K562 (cell line): ENCODE results near the gene BMS1. TPM values are rescaled to one million over a fixed set of nuclear protein-coding genes. Genes with fewer than 3 reads are reported as not detected.
A peak's percentile ranks its signal among the peaks of the same experiment; 100 is the strongest.
"Not testable (repeated sequence)": the region's sequence is repeated elsewhere in the genome, so short reads cannot be mapped to it uniquely, and the experiment has no call there.

Experiments used
- ATAC-seq: fragments of 200-7000 bp; cut with Tn5 transposase; 3 replicates; pipeline ENCODE4 v1.9.1; 2020; ENCODE audit warnings: moderate library complexity
- BruUV-seq: library from RNA; stranded (reverse); fragments of 400-500 nt; replicated peaks from 2 replicates; lab custom pipeline; 2021; lab: Mats Ljungman, UMichigan
- CTCF ChIA-PET: fragments of 300-600 bp; formaldehyde crosslinking; extraction: SDS; loops from one replicate; lab custom pipeline; 2021; ENCODE audit warnings: low intra/inter-chr PET ratio; lab: Yijun Ruan, JAX
- POLR2A ChIA-PET: fragments of 300-600, 350-650 bp; sonication (Branson Sonifier 250); formaldehyde crosslinking; extraction: SDS; loops from one replicate; lab custom pipeline; 2021; ENCODE audit warnings: antibody characterized with exemption, inconsistent platforms; lab: Yijun Ruan, JAX
- DNase-seq, 4 experiments: peaks; one replicate each; pipeline versions ENCODE4 v3.0.0 to v3.0.0-alpha.2; 2011 to 2018; ENCODE audit warnings: low spot score in 3 of 4, mixed read lengths in 3 of 4; ENCODE audit errors: extremely low read depth in 1 of 4
- FAIRE-seq: peaks from 2 replicates; lab custom pipeline; 2011; peaks lifted over from hg19 to GRCh38; lab: Jason Lieb, UNC
- H2AFZ ChIP-seq: 2 replicates; pipeline ENCODE4 v1.6.0; 2011; ENCODE audit warnings: low read depth, low read length, control low read depth, inconsistent platforms
- H3K27ac ChIP-seq: fragments of 200-600 bp; 3 replicates; pipeline ENCODE4 v1.8.0; 2011; ENCODE audit warnings: low read depth, mild to moderate bottlenecking, control low read depth, inconsistent platforms, low read length, moderate library complexity, mixed read lengths; ENCODE audit errors: extremely low read depth
- H3K27me3 ChIP-seq, 2 experiments: fragments of 300-600 bp in 1 of 2; 2 replicates in 1 of 2; 3 replicates in 1 of 2; pipeline versions ENCODE4 v1.6.0 to v1.8.0; 2011; ENCODE audit warnings: inconsistent platforms in 2 of 2, low read length in 2 of 2, mild to moderate bottlenecking in 1 of 2, mixed read lengths in 1 of 2, moderate library complexity in 1 of 2; ENCODE audit not compliant: control insufficient read depth in 2 of 2, insufficient read depth in 2 of 2
- H3K36me3 ChIP-seq: fragments of 300-600 bp; 3 replicates; pipeline ENCODE4 v1.8.0; 2011; ENCODE audit warnings: mild to moderate bottlenecking, low read length, inconsistent platforms; ENCODE audit not compliant: control insufficient read depth, insufficient read depth
- H3K4me1 ChIP-seq, 2 experiments: fragments of 200-600 bp in 1 of 2; replicated peaks in 1 of 2; 2 replicates in 1 of 2; 3 replicates in 1 of 2; pipeline versions ENCODE4 v1.5.1 to v1.8.0; 2011; ENCODE audit warnings: inconsistent platforms in 2 of 2, low read length in 2 of 2, mild to moderate bottlenecking in 1 of 2, mixed read lengths in 1 of 2, moderate library complexity in 1 of 2; ENCODE audit not compliant: control insufficient read depth in 2 of 2, insufficient read depth in 2 of 2
- H3K4me2 ChIP-seq: 2 replicates; pipeline ENCODE4 v1.6.1; 2011; ENCODE audit warnings: low read length, control low read depth, inconsistent platforms, mixed read lengths; ENCODE audit not compliant: insufficient read depth
- H3K4me3 ChIP-seq: fragments of 200-600 bp; sonication (generic), shearing (Covaris generic); 2 replicates; pipeline ENCODE4 v1.5.1; 2016; ENCODE audit warnings: control low read depth, inconsistent platforms
- H3K79me2 ChIP-seq: fragments of 200-600 bp; 3 replicates; pipeline ENCODE4 v1.8.0; 2011; ENCODE audit warnings: low read length, inconsistent platforms; ENCODE audit not compliant: control insufficient read depth, insufficient read depth
- H3K9ac ChIP-seq, 2 experiments: 2 replicates each; pipeline versions ENCODE4 v1.6.0 to v1.6.1; 2011; ENCODE audit warnings: low read depth in 2 of 2, low read length in 2 of 2, control low read depth in 1 of 2, inconsistent platforms in 1 of 2, mild to moderate bottlenecking in 1 of 2, mixed read lengths in 1 of 2; ENCODE audit not compliant: insufficient read depth in 1 of 2
- H3K9me1 ChIP-seq: one replicate; pipeline ENCODE4 v1.6.0; 2011; ENCODE audit warnings: inconsistent platforms, mild to moderate bottlenecking, low read length, moderate library complexity; ENCODE audit not compliant: control insufficient read depth, insufficient read depth
- H3K9me3 ChIP-seq: replicated peaks from 2 replicates; pipeline ENCODE4 v1.5.1; 2011; ENCODE audit warnings: low read depth, low read length, inconsistent platforms; ENCODE audit not compliant: control insufficient read depth, insufficient read depth
- H4K20me1 ChIP-seq: replicated peaks from 2 replicates; pipeline ENCODE4 v1.6.1; 2011; ENCODE audit warnings: low read length, inconsistent platforms, mixed read lengths; ENCODE audit not compliant: control insufficient read depth, insufficient read depth
- WGBS: fragments of 100-300 bp; shearing (Covaris generic); methylation state at CpG from one replicate; pipeline ENCODE4 v1.1.6; 2016; ENCODE audit warnings: low coverage, mixed read lengths; ENCODE audit not compliant: insufficient coverage; ENCODE audit errors: missing lambda C conversion rate; 5-methylcytosine and 5-hydroxymethylcytosine counted together
- in situ Hi-C: fragments of 300-500 bp; cut with MboI; formaldehyde crosslinking; loops from 4 replicates; pipeline ENCODE4 v1.15.0; 2018; ENCODE audit warnings: inconsistent platforms, mixed read lengths
- intact Hi-C: fragments of 100-400 bp; cut with micrococcal nuclease; formaldehyde crosslinking; loops from 2 replicates; pipeline ENCODE4 v1.14.2; 2022
- polyA plus RNA-seq, 8 experiments: library from polyadenylated mRNA; depleted of rRNA in 4 of 8; stranded (reverse) in 5 of 8; unstranded in 3 of 8; fragments of >200 nt; fragmentation: Nextera tagmentation in 2 of 8; fragmentation: Illumina TruSeq in 1 of 8; extraction: Ambion mirVana in 2 of 8; extraction: Trizol in 1 of 8; gene quantifications; 2 replicates each; pipeline versions ENCODE4 v1.2.1 to v1.2.3, GENCODE V29; 2011 to 2014; ENCODE audit warnings: inconsistent platforms in 1 of 8, missing spikeins in 1 of 8
- total RNA-seq, 7 experiments: library from RNA; depleted of rRNA in 6 of 7; stranded (reverse); fragments of >200 nt in 6 of 7; fragmentation: Illumina TruSeq in 2 of 7; extraction: Trizol in 2 of 7; gene quantifications; 2 replicates each; pipeline versions ENCODE4 v1.2.1 to v1.2.3, GENCODE V29; 2011 to 2021; ENCODE audit warnings: low replicate concordance in 1 of 7
- TF ChIP-seq, protein P1 (sequence below): sonication (generic); formaldehyde crosslinking; IDR thresholded peaks from 2 replicates; pipeline ENCODE4 v1.9.0; 2022; ENCODE audit warnings: mild to moderate bottlenecking, missing genetic modification reagents
- TF ChIP-seq, protein P2 (sequence below), 3 experiments: IDR thresholded peaks in 2 of 3; conservative IDR thresholded peaks in 1 of 3; 2 replicates each; pipeline ENCODE4 v1.5.1; 2011 to 2012; ENCODE audit warnings: low read length in 3 of 3, mild to moderate bottlenecking in 3 of 3, control low read depth in 2 of 3, improper control_type of control experiment in 1 of 3, inconsistent platforms in 1 of 3, low read depth in 1 of 3, mixed read lengths in 1 of 3, moderate library complexity in 1 of 3; ENCODE audit not compliant: insufficient read depth in 2 of 3

The BMS1 gene
- total and polyA plus RNA-seq, 9 of the 15 experiments (the other 6 are each of a cell fraction or from before 2014, with no cell fraction given) = 11.1 to 46.9 (median 32.7) TPM

DNA sequence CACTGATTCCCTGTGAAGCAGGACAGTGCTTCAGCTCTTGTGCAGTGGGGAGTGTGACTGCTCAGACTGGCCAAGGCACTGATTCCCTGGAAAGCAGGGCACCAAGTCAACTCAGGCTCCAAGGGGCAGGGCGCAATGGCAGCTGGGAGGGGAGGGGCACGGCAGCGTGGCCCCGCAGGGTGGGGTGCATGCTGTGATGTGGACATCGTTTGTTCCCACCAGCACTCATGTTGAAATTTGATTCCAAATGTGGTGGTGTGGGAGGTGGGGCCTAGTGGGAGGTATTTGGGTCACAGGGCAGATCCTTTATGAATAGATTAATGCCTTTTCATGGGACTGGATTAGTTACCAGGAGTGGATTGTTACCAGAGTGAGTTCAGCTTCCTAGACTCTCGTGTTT lies 44.2 kb downstream of the BMS1 start:
- BruUV-seq, H3K9me3 ChIP-seq, H3K4me2 ChIP-seq, in situ Hi-C loops, H3K9me1 ChIP-seq, H2AFZ ChIP-seq, H3K27ac ChIP-seq, H4K20me1 ChIP-seq, H3K27me3 ChIP-seq, POLR2A ChIA-PET, CTCF ChIA-PET, H3K4me3 ChIP-seq, FAIRE-seq, ATAC-seq, H3K79me2 ChIP-seq, H3K4me1 ChIP-seq, DNase-seq, H3K9ac ChIP-seq, intact Hi-C loops: not testable (repeated sequence)
- WGBS = 88% methylated on average over 6 of the region's 6 CpGs
- H3K36me3 ChIP-seq = peaks cover 95% of the 10 kb centered on the region

DNA sequence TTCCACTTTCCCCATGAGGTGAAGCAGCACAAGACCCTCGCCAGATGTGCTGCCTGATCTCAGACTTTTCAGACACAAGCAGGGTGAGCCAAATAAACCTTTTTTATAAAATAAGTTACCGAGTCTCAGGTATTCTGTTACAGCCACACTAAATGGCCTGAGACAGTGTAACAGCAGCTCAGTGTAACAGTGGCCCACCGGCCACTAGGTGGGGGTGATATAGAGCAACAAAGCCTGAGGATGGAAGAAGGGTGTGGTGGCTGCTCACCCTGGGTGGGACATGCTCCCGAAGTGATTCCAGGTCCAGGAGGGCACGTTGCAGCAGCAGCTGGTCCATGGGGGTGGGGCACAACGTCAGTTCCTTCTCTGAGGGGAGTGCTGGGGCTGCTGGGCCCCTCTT lies 44.6 kb downstream of the BMS1 start:
- intact Hi-C loops = no loop called here
- Histone ChIP-seq H2AFZ (no peak overlapping the region), H3K27ac (no peak overlapping the region), H3K4me2 (no peak overlapping the region), H3K9me3 (no peaks in the 10 kb centered on the region), H3K4me1 (peaks cover 0 to 2% of the 10 kb centered on the region in 2 experiments; a peak in 1 of 5 replicates), H3K4me3 (no peak overlapping the region), H3K36me3 (peaks cover 95% of the 10 kb centered on the region), H3K9ac (no peak overlapping the region), H4K20me1 (no peaks in the 10 kb centered on the region), H3K79me2 (peaks cover 9% of the 10 kb centered on the region), H3K9me1 (no peaks in the 10 kb centered on the region), H3K27me3 (no peaks in the 10 kb centered on the region)
- CTCF ChIA-PET = no interaction called here
- DNase-seq (no peak), ATAC-seq (no peak), FAIRE-seq (no peak)
- TF ChIP-seq, protein P1, sequence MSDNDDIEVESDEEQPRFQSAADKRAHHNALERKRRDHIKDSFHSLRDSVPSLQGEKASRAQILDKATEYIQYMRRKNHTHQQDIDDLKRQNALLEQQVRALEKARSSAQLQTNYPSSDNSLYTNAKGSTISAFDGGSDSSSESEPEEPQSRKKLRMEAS (CRISPR knock-in tag) = no peak
- TF ChIP-seq, protein P2, sequence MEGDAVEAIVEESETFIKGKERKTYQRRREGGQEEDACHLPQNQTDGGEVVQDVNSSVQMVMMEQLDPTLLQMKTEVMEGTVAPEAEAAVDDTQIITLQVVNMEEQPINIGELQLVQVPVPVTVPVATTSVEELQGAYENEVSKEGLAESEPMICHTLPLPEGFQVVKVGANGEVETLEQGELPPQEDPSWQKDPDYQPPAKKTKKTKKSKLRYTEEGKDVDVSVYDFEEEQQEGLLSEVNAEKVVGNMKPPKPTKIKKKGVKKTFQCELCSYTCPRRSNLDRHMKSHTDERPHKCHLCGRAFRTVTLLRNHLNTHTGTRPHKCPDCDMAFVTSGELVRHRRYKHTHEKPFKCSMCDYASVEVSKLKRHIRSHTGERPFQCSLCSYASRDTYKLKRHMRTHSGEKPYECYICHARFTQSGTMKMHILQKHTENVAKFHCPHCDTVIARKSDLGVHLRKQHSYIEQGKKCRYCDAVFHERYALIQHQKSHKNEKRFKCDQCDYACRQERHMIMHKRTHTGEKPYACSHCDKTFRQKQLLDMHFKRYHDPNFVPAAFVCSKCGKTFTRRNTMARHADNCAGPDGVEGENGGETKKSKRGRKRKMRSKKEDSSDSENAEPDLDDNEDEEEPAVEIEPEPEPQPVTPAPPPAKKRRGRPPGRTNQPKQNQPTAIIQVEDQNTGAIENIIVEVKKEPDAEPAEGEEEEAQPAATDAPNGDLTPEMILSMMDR (IDR thresholded peaks at IDR 0.05 in 2 of 3, conservative IDR thresholded peaks at IDR 0.05 in 1 of 3; ENCODE audit: insufficient read depth in 2 of 3, low read depth in 1 of 3, low read length in 3 of 3) = 0 out of 6 replicates have a peak, but pooled peaks of 1 of the 3 experiments have one; percentile 24
- BruUV-seq = no TSS peak
- WGBS = 93% methylated on average over 6 of the region's 6 CpGs
- in situ Hi-C loops = no loop called here
- POLR2A ChIA-PET = no interaction called here

DNA sequence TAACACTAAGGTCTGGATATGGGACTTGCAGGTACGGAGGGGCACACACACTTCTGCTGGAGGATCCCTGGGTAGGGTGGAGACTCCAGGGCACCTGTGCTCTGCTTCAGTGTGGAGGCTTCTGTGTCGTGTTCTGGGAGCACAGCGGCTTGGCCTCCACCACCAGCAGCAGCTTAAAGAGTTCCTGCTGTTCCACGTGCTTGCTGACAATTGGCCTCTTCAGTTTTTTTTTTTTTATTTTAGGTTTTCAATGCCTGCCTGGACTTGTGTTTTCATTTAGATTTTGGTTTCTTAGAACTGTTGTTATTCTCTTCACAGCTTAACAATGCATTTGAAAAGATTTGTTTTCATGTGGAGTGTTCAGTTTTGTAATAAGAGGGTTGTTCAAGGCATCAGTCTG lies 45.8 kb downstream of the BMS1 start:
- H3K27me3 ChIP-seq, DNase-seq, H3K27ac ChIP-seq, ATAC-seq, CTCF ChIA-PET, POLR2A ChIA-PET, H3K79me2 ChIP-seq, H4K20me1 ChIP-seq, H3K9ac ChIP-seq, H3K9me3 ChIP-seq, H3K4me3 ChIP-seq, H2AFZ ChIP-seq, intact Hi-C loops, H3K4me1 ChIP-seq, in situ Hi-C loops, H3K4me2 ChIP-seq, BruUV-seq, FAIRE-seq, H3K9me1 ChIP-seq: not testable (repeated sequence)
- 88% methylated on average over 4 of the region's 4 CpGs for WGBS
- H3K36me3 ChIP-seq = peaks cover 86% of the 10 kb centered on the region
